GM20000 (cell line): ENCODE measurements around the gene ETFB.

ENCODE experiments used
- DNase-seq: peaks from one replicate; pipeline ENCODE4 v3.0.0; 2012; ENCODE audit warnings: low spot score
- TF ChIP-seq, protein P1 (sequence below): IDR thresholded peaks from 2 replicates; pipeline ENCODE4 v1.5.1; 2012; ENCODE audit warnings: mild to moderate bottlenecking, control low read depth; ENCODE audit errors: extremely low read depth, missing control alignments

Gene ETFB

DNA sequence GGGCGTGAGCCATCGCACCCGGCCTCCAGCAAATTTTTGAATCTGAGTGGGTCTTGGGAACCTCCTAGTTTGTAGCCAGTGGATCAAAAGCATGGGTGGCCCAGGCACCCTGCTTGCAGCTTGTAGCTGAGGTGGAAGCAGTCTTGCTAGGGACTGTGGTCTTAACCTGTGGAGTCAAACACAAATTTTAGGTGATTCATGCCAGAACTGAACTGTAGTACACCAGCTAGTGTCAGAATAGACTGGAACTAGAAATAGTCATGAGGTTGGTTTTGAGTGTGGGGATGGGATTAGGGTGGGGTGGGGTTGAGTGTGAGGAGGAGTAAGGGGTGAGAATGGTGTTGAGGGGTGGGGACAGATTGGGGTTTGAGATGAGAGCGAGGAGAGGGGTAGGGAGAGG, 15.8 kb upstream of the ETFB start:
- DNase-seq: no peak

GRCh38 chr19:51380379-51380778, 14.2 kb upstream of the ETFB start:
- TF ChIP-seq, protein P1, sequence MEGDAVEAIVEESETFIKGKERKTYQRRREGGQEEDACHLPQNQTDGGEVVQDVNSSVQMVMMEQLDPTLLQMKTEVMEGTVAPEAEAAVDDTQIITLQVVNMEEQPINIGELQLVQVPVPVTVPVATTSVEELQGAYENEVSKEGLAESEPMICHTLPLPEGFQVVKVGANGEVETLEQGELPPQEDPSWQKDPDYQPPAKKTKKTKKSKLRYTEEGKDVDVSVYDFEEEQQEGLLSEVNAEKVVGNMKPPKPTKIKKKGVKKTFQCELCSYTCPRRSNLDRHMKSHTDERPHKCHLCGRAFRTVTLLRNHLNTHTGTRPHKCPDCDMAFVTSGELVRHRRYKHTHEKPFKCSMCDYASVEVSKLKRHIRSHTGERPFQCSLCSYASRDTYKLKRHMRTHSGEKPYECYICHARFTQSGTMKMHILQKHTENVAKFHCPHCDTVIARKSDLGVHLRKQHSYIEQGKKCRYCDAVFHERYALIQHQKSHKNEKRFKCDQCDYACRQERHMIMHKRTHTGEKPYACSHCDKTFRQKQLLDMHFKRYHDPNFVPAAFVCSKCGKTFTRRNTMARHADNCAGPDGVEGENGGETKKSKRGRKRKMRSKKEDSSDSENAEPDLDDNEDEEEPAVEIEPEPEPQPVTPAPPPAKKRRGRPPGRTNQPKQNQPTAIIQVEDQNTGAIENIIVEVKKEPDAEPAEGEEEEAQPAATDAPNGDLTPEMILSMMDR: no peak
- DNase-seq: no peak

More for the DNA sequence above, 15.8 kb upstream of the ETFB start:
- TF ChIP-seq, protein P1: no peak

DNA sequence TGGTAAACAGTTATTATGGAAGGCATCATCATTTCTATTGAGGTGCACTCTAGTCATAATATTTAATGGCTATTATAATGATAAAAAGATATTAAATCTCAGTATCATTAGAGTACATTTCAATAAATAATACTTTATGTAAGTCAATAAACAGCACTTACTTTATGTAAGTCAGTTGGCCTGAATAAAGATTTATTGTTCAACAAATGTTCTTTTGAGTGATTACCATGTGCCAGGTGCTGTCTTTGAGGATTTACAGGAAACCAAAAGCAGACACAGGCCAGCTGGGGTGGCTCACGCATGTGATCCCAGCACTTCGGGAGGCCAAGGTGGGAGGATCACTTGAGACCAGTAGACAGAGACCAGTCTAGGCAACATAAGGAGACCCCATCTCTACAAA, 11.2 kb upstream of the ETFB start:
- no peak for DNase-seq
- TF ChIP-seq, protein P1: no peak

DNA sequence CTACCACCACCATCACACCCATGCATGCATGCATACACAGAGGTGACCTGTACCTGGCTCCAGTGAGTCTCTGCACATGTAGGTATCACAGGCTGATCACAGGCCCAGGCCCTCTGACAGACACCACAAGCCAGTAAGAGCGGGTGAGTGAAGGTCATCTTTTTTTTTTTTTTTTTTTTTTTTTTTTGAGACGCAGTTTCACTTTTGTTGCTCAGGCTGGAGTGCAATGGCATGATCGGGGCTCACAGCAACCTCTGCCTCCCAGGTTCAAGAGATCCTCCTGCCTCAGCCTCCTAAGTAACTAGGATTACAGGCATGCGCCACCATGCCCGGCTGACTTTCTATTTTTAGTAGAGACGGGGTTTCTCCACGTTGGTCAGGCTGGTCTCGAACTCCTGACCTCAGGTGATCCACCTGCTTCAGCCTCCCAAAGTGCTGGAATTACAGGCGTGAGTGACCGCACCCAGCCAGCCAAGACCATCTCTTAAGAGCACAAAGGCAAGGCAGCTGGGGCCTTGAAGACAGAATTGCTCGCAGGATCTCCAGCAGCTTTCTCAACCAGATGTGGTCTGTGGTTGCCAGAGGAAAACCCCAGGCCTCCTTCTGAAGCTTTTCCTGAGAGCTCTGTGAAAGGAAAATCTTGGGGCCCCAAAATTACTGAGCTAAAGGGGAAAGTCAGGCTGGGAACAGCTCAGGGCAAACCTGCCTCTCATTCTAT, 9.5 kb upstream of the ETFB start:
- DNase-seq: no peak
- TF ChIP-seq, protein P1: no peak

DNA sequence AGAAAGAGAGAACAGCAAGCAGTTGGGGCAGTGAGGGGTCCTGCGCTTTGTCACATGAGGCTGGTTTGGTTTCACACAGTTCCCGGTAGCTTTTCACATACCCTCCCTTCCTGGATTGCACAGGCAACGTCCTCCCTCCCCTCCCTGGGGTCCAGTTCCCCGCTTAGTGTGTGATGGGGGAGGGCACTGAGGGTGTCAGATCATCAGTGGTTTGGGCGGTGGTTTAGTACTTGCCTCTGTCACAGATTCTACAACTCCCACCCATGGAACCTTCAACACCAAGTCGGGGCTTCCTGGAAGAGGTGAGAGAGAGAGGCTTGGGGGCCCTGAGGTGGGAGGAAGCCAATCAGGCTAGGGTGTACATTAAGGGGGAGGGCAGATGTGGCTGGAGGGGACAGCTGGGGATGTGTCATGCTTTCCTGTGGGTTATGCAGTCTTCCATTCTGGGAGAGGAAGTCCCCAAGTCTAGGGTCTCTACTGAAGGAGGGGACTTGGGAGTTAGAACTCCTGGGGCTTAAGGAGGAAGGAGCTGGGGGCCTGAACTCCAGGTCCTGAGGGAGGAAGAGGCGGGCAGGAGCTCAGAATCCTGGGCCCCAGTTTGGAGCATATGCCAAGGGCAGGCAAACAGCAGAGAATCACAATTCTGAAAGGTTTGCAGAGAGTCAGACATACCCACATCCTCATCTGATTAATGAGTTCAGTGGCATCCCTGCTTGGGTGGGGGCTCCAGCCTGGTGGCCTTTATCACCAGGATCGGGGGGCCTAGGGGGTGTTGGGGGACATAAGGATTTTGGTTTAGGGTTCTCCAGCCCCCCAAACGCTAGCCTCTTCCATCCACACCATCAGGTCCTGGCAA, 6.7 kb upstream of the ETFB start, which contains the start of gene NKG7:
NKG7 (minus strand) TSS at position 6 of the 856 bp plus-strand sequence. CDS start 119 bp downstream, outside the sequence.
- TF ChIP-seq, protein P1: no peak
- DNase-seq: peak; percentile 71

DNA sequence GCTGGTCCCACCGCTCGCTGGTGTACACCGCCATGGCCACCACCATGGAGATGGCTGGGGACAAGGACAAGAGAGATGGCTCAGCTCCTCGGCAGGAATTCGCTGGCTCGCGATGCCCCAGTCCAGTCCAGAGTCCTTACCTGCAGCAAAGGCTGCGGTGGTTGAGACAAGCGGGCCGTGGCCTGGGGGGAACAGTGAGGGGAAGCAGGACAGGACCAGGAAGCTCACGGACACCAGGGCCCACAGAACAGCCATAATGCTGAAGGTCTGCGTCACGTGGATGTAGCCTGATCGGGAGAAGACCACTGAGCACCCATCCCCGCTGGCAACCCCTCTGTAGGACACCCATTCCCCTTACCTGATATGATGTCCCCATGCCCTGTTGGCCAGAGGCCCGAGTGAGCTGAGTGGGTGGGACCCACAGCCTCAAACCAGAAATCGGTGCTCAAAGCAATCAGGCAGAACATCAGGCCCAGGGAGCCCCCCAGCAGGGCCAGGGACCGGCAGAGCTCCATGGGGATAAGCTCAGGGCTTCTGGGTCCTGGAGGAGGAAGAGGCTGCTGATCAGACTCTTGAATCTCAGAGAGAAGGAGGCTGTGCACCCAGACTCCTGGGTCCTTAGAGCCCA, 5.9 kb upstream of the ETFB start:
- TF ChIP-seq, protein P1: no peak
- no peak for DNase-seq
